ENCODE results near the gene LCN2.
"Not testable (repeated sequence)": the region's sequence is repeated elsewhere in the genome, so short reads cannot be mapped to it uniquely, and the experiment has no call there.

Gene LCN2

GRCh38 chr9:128149001-128149701, at the start of gene LCN2:
TSS of gene LCN2 (plus strand) at chr9:128149453. CDS start at chr9:128149526, 73 bp downstream.
- no peak for DNase-seq (ENCODE audit: low spot score)

GRCh38 chr9:128099932-128100491, 49.2 kb upstream of the LCN2 start:
- DNase-seq (ENCODE audit: low spot score) = peak; percentile 59

- DNase-seq (ENCODE audit: low spot score) = no peak
These were observed 48.7 kb upstream of the LCN2 start for GRCh38 chr9:128100581-128100980.

GRCh38 chr9:128101231-128101661, 48.0 kb upstream of the LCN2 start:
- no peak for DNase-seq (ENCODE audit: low spot score)

DNA sequence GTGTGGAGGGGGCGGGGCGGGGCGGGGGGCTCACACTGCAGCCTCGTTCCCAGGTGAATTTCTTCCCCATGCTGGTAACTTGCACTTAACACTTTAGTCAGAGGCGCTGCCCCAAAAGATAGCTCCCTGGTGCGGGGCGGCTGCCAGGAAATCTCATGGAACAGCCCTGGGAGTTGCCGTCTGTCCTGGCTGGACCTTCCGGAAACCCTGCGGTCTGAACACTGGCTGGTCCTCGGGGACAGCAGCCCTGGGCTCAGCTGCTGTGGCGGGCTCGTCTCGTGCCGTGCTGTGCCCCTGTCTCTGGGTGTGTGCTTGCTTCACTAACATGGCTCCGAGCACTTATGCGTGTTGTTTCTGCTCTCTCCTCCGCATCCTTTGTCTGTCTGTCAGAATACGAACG, 47.6 kb upstream of the LCN2 start:
- DNase-seq (ENCODE audit: low spot score) = no peak

DNA sequence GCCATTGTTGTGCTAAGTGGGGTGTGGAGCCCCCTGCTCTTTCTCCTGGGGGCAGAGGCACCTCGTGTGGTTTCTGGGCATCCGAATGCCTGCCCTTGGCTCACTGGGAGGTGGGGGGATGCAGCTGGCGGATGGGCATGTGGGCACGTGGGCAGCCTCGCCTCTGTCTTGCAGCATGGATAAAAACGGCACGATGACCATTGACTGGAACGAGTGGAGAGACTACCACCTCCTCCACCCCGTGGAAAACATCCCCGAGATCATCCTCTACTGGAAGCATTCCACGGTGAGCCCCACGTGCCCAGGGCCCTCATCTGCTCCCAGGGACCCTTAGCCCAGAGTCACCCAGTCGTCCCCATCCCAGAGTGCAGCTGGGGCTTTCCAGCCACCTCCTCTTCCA, 47.1 kb upstream of the LCN2 start:
- no peak for DNase-seq (ENCODE audit: low spot score)

GRCh38 chr9:128102861-128103588, 46.2 kb upstream of the LCN2 start:
- DNase-seq (ENCODE audit: low spot score) = no peak

DNA sequence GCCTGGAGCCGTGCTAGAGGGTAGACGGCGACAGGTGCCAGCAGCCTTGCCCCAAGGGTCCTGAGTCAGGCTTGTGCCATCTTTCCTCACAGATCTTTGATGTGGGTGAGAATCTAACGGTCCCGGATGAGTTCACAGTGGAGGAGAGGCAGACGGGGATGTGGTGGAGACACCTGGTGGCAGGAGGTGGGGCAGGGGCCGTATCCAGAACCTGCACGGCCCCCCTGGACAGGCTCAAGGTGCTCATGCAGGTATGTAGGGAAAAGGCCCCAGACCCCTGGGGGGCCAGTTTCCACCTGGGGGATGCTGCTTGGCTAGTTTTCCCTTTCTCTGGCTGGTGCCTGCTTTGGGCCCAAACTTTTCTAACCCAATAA, 45.7 kb upstream of the LCN2 start:
- no peak for DNase-seq (ENCODE audit: low spot score)

GRCh38 chr9:128104171-128104618, 45.1 kb upstream of the LCN2 start:
- no peak for DNase-seq (ENCODE audit: low spot score)

- no peak for DNase-seq (ENCODE audit: low spot score)
These were observed 43.6 kb upstream of the LCN2 start for GRCh38 chr9:128105538-128106175.

DNA sequence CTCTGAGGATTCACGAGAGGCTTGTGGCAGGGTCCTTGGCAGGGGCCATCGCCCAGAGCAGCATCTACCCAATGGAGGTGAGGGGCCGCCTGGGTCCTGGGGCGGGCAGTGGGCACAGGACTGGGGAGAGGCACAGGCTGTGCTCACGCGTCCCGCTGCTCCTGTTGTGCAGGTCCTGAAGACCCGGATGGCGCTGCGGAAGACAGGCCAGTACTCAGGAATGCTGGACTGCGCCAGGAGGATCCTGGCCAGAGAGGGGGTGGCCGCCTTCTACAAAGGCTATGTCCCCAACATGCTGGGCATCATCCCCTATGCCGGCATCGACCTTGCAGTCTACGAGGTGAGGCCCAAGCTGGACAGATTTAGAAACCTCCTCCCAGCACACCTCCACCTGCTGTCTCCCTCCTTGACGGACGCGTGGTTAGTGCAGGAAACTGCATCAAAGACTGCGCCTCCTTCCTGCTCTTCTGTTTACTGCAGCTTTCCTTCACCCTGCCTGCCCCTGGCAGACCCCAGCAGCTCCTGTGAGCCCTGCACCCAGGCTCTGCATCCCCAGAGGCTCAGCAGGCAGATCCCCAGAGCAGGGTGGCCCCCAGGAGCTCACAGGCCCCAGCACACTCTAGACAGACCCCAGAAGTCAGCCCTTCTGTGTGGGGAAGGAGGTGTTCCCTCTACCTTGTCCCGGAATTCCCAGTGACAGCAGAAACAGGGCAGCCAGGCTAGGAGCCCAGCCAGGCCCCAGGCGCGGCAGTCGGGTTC, 42.9 kb upstream of the LCN2 start:
- DNase-seq (ENCODE audit: low spot score) = no peak

- no peak for DNase-seq (ENCODE audit: low spot score)
These were observed 42.2 kb upstream of the LCN2 start for GRCh38 chr9:128106940-128107467.

GRCh38 chr9:128107468-128108268, 41.6 kb upstream of the LCN2 start:
- DNase-seq (ENCODE audit: low spot score) = no peak

DNA sequence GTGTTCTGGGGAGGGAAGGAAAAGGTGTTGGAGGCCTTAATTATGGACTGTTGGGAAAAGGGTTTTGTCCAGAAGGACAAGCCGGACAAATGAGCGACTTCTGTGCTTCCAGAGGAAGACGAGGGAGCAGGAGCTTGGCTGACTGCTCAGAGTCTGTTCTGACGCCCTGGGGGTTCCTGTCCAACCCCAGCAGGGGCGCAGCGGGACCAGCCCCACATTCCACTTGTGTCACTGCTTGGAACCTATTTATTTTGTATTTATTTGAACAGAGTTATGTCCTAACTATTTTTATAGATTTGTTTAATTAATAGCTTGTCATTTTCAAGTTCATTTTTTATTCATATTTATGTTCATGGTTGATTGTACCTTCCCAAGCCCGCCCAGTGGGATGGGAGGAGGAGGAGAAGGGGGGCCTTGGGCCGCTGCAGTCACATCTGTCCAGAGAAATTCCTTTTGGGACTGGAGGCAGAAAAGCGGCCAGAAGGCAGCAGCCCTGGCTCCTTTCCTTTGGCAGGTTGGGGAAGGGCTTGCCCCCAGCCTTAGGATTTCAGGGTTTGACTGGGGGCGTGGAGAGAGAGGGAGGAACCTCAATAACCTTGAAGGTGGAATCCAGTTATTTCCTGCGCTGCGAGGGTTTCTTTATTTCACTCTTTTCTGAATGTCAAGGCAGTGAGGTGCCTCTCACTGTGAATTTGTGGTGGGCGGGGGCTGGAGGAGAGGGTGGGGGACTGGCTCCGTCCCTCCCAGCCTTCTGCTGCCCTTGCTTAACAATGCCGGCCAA, 40.8 kb upstream of the LCN2 start:
- DNase-seq (ENCODE audit: low spot score) = no peak

DNA sequence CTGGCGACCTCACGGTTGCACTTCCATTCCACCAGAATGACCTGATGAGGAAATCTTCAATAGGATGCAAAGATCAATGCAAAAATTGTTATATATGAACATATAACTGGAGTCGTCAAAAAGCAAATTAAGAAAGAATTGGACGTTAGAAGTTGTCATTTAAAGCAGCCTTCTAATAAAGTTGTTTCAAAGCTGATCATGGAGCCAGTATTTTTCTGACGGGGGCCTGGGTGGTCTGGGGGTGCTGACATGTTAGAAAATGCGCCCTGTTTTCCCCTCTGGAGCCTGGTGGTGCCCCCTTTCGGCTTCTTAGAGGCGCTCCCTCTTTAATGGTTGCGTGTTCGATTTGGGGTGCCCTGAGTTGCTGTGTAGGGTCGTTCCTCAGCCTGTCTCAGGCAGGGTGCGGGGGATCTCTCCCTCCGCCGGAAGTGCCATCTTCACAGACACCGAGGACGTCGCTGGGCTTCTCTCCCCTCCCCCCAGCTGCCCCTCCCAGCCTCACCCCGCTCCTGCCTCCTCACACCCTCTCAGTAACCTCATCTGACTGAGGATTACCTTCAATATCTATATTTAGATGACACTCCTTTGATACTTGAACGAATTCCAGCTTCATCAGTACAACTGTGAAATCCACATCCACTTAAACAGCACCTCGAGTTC, 40.1 kb upstream of the LCN2 start:
- no peak for DNase-seq (ENCODE audit: low spot score)

DNA sequence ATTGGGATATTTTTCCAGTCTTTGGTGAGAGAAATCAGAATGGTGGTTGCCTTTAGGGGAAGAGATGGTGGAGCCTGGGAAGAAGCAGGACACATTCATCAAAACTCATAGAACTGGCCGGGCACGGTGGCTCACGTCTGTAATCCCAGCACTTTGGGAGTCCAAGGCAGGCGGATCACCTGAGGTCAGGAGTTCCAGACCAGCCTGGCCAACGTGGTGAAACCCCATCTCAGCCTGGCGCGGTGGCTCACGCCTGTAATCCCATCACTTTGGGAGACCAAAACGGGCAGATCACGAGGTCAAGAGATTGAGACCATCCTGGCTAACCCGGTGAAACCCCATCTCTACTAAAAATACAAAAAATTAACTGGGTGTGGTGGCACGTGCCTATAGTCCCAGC, 37.5 kb upstream of the LCN2 start:
- not testable (repeated sequence) for DNase-seq (ENCODE audit: low spot score)

- DNase-seq (ENCODE audit: low spot score) = no peak
These were observed 35.5 kb upstream of the LCN2 start for GRCh38 chr9:128113526-128114325.

DNA sequence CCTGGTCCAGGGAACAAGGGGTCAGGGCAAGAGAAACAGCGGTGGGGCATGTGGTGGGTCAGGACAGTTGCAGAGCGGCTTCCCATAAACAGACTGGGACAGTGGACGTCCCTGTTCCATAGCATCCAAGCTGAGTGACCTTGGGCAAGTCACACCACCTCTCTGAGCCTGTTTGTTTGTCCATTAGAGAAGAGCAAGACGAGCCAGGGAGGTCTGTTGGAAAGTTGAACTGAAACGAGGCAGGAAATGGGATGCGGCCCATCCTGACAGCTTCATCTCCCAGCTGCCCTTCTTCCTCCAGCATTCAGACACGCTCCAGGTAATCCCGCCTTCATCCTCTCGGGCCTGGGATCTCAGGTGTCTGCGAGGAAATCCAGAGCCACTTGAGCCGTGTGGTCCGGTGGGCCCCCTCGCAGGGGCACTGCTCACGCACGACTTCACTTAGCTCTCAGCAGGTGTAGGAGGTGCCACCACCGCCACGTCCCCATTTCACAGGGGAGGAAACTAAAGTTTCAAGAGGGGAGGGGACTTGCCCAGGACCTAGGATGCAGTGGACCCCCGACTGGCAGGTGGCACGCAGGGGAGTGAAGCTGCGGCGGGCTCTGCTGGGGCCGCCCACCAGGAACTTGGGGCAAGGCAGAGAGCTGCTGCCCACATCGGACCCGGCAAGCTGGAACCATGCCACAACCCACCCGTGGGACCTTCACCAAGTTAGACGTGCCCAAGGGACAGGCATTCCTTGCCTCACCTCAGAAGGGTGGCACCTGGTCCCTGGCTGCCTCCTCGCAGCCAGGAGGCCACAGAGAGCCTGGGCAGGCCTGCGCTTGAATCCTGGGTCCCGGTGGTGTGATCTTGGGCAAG, 34.7 kb upstream of the LCN2 start:
- DNase-seq (ENCODE audit: low spot score) = no peak

Data from RKO (cell line).